WTC11 (cell line): ENCODE data around the gene PCBP1.

Source experiments
- ATF3 ChIP-seq: sonication (generic); formaldehyde crosslinking; conservative IDR thresholded peaks from 2 replicates; pipeline ENCODE4 v1.8.1; 2022; ENCODE audit warnings: mild to moderate bottlenecking, missing genetic modification reagents
- CTCF ChIP-seq: fragments of 200-600 bp; IDR thresholded peaks from 2 replicates; pipeline ENCODE4 v1.8.0; 2022; ENCODE audit warnings: antibody characterized with exemption
- ELF4 ChIP-seq: sonication (generic); formaldehyde crosslinking; IDR thresholded peaks from 2 replicates; pipeline ENCODE4 v1.8.1; 2022; ENCODE audit warnings: low read depth, mild to moderate bottlenecking, moderate library complexity, missing genetic modification reagents
- GRHL2 ChIP-seq: fragments of 250-450 bp; sonication (Bioruptor Pico); IDR thresholded peaks from 2 replicates; pipeline ENCODE4 v1.8.0; 2022; ENCODE audit warnings: mild to moderate bottlenecking, moderate library complexity; ENCODE audit not compliant: insufficient replicate concordance, severe bottlenecking
- HMGA2 ChIP-seq: fragments of 250-450 bp; sonication (Bioruptor Pico); IDR thresholded peaks from 2 replicates; pipeline ENCODE4 v1.4.0; 2021; ENCODE audit warnings: mild to moderate bottlenecking, moderate library complexity
- IRF2 ChIP-seq: sonication (generic); formaldehyde crosslinking; IDR thresholded peaks from 2 replicates; pipeline ENCODE4 v1.8.0; 2022; ENCODE audit warnings: low read depth, missing genetic modification reagents, borderline replicate concordance
- MAX ChIP-seq: sonication (generic); formaldehyde crosslinking; IDR thresholded peaks from 2 replicates; pipeline ENCODE4 v1.8.0; 2022; ENCODE audit warnings: mild to moderate bottlenecking, missing genetic modification reagents
- NR2C2 ChIP-seq: sonication (generic); formaldehyde crosslinking; IDR thresholded peaks from 2 replicates; pipeline ENCODE4 v1.8.0; 2022; ENCODE audit warnings: mild to moderate bottlenecking, missing genetic modification reagents
- PRDM15 ChIP-seq: sonication (generic); formaldehyde crosslinking; IDR thresholded peaks from 2 replicates; pipeline ENCODE4 v1.8.0; 2022; ENCODE audit warnings: missing genetic modification reagents
- SOX15 ChIP-seq: fragments of 250-450 bp; sonication (Bioruptor Pico); IDR thresholded peaks from 2 replicates; pipeline ENCODE4 v1.9.0; 2021; ENCODE audit warnings: mild to moderate bottlenecking
- ZNF263 ChIP-seq: sonication (generic); formaldehyde crosslinking; IDR thresholded peaks from 2 replicates; pipeline ENCODE4 v1.8.1; 2022; ENCODE audit warnings: low read depth, mild to moderate bottlenecking, moderate library complexity, missing genetic modification reagents
- ZNF671 ChIP-seq: fragments of 250-450 bp; sonication (Bioruptor Pico); IDR thresholded peaks from 2 replicates; pipeline ENCODE4 v1.8.0; 2021; ENCODE audit warnings: mild to moderate bottlenecking
- TF ChIP-seq, protein P1 (sequence below): sonication (generic); formaldehyde crosslinking; IDR thresholded peaks from 2 replicates; pipeline ENCODE4 v1.8.1; 2023; ENCODE audit warnings: mild to moderate bottlenecking, missing genetic modification reagents, moderate library complexity
- TF ChIP-seq, protein P2 (sequence below): sonication (generic); formaldehyde crosslinking; IDR thresholded peaks from 2 replicates; pipeline ENCODE4 v1.8.1; 2022; ENCODE audit warnings: low read depth, missing genetic modification reagents, borderline replicate concordance

GRCh38 chr2:70133127-70133452 lies 45.8 kb downstream of the PCBP1 start:
- TF ChIP-seq NR2C2 (CRISPR knock-in tag) (no peak), SOX15 (CRISPR knock-in tag) (no peak), CTCF (no peak), GRHL2 (no peak), MAX (CRISPR knock-in tag) (no peak), ZNF263 (no peak), ZNF671 (no peak), PRDM15 (CRISPR knock-in tag) (no peak), ELF4 (no peak), IRF2 (CRISPR knock-in tag) (no peak), HMGA2 (no peak), ATF3 (CRISPR knock-in tag) (no peak)
- TF ChIP-seq, protein P1, sequence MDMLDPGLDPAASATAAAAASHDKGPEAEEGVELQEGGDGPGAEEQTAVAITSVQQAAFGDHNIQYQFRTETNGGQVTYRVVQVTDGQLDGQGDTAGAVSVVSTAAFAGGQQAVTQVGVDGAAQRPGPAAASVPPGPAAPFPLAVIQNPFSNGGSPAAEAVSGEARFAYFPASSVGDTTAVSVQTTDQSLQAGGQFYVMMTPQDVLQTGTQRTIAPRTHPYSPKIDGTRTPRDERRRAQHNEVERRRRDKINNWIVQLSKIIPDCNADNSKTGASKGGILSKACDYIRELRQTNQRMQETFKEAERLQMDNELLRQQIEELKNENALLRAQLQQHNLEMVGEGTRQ (CRISPR knock-in tag): no peak
- TF ChIP-seq, protein P2, sequence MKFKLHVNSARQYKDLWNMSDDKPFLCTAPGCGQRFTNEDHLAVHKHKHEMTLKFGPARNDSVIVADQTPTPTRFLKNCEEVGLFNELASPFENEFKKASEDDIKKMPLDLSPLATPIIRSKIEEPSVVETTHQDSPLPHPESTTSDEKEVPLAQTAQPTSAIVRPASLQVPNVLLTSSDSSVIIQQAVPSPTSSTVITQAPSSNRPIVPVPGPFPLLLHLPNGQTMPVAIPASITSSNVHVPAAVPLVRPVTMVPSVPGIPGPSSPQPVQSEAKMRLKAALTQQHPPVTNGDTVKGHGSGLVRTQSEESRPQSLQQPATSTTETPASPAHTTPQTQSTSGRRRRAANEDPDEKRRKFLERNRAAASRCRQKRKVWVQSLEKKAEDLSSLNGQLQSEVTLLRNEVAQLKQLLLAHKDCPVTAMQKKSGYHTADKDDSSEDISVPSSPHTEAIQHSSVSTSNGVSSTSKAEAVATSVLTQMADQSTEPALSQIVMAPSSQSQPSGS (CRISPR knock-in tag): no peak
